ENCODE data around the gene GARIN5A.

GRCh38 chr19:50462970-50463369, 13.7 kb downstream of the GARIN5A start:
- TF ChIP-seq CTCF (conservative IDR thresholded peaks at IDR 0.05; ENCODE audit: low read depth in 2 of 2) (no peak), POLR2AphosphoS5 (IDR thresholded peaks at IDR 0.05; ENCODE audit: low read depth) (no peak)
